H9 (cell line): Measurements from ENCODE around the gene TAF4. TPM values are rescaled to one million over a fixed set of nuclear protein-coding genes. Genes with fewer than 3 reads are reported as not detected.
A peak's percentile ranks its signal among the peaks of the same experiment; 100 is the strongest.

Experiments used
- DNase-seq: peaks from one replicate; pipeline ENCODE4 v3.0.0-alpha.2; 2017
- H2AFZ ChIP-seq: one replicate; pipeline ENCODE4 v1.6.1; 2013; ENCODE audit warnings: mild to moderate bottlenecking, low read length, control low read depth, moderate library complexity
- H2AK5ac ChIP-seq: 2 replicates; pipeline ENCODE4 v1.6.1; 2013; ENCODE audit warnings: low read length, control low read depth, mixed read lengths; ENCODE audit not compliant: insufficient read length
- H2BK120ac ChIP-seq: one replicate; pipeline ENCODE4 v1.6.1; 2013; ENCODE audit warnings: low read depth, mild to moderate bottlenecking, low read length, control low read depth, inconsistent platforms; ENCODE audit not compliant: poor library complexity, severe bottlenecking
- H2BK12ac ChIP-seq: 2 replicates; pipeline ENCODE4 v1.6.1; 2013; ENCODE audit warnings: low read length, control low read depth, mixed read lengths, low read depth; ENCODE audit not compliant: insufficient read length
- H2BK15ac ChIP-seq: 2 replicates; pipeline ENCODE4 v1.6.1; 2013; ENCODE audit warnings: low read depth, low read length, control low read depth
- H2BK20ac ChIP-seq: one replicate; pipeline ENCODE4 v1.6.1; 2013; ENCODE audit warnings: low read depth, mild to moderate bottlenecking, low read length, control low read depth, inconsistent platforms; ENCODE audit not compliant: poor library complexity, severe bottlenecking
- H2BK5ac ChIP-seq: 2 replicates; pipeline ENCODE4 v1.6.1; 2013; ENCODE audit warnings: low read length, control low read depth, mixed read lengths; ENCODE audit not compliant: insufficient read length
- H3K14ac ChIP-seq: 2 replicates; pipeline ENCODE4 v1.6.1; 2013; ENCODE audit warnings: low read length, control low read depth; ENCODE audit not compliant: insufficient read depth
- H3K18ac ChIP-seq: 2 replicates; pipeline ENCODE4 v1.6.1; 2013; ENCODE audit warnings: low read depth, mild to moderate bottlenecking, mixed read lengths, low read length, control low read depth; ENCODE audit not compliant: insufficient read length
- H3K23ac ChIP-seq: 2 replicates; pipeline ENCODE4 v1.6.1; 2013; ENCODE audit warnings: low read length, control low read depth, mixed read lengths, low read depth; ENCODE audit not compliant: insufficient read length
- H3K23me2 ChIP-seq: 2 replicates; pipeline ENCODE4 v1.6.1; 2013; ENCODE audit warnings: low read depth, mild to moderate bottlenecking, mixed read lengths, low read length, control low read depth; ENCODE audit not compliant: insufficient read length, poor library complexity, severe bottlenecking
- H3K27ac ChIP-seq: 2 replicates; pipeline ENCODE4 v1.5.1; 2013; ENCODE audit warnings: low read length, control low read depth, mixed read lengths, low read depth; ENCODE audit not compliant: insufficient read length
- H3K27me3 ChIP-seq: 2 replicates; pipeline ENCODE4 v1.6.1; 2013; ENCODE audit warnings: low read length, control low read depth, inconsistent platforms; ENCODE audit not compliant: insufficient read depth
- H3K4ac ChIP-seq: 2 replicates; pipeline ENCODE4 v1.6.1; 2013; ENCODE audit warnings: low read depth, mild to moderate bottlenecking, control low read depth, inconsistent platforms, low read length, moderate library complexity
- H3K4me1 ChIP-seq: 2 replicates; pipeline ENCODE4 v1.6.1; 2013; ENCODE audit warnings: low read length, control low read depth, inconsistent platforms; ENCODE audit not compliant: insufficient read depth
- H3K4me2 ChIP-seq: 2 replicates; pipeline ENCODE4 v1.6.1; 2013; ENCODE audit warnings: low read length, control low read depth, mixed read lengths; ENCODE audit not compliant: insufficient read length, insufficient read depth
- H3K56ac ChIP-seq: 2 replicates; pipeline ENCODE4 v1.6.1; 2013; ENCODE audit warnings: low read depth, mild to moderate bottlenecking, mixed read lengths, low read length, control low read depth; ENCODE audit not compliant: insufficient read length
- H3K79me1 ChIP-seq: 2 replicates; pipeline ENCODE4 v1.6.1; 2013; ENCODE audit warnings: low read depth, mild to moderate bottlenecking, moderate library complexity, low read length, control low read depth, inconsistent platforms; ENCODE audit not compliant: insufficient read depth, poor library complexity, severe bottlenecking
- H3K79me2 ChIP-seq: 2 replicates; pipeline ENCODE4 v1.6.1; 2013; ENCODE audit warnings: low read length, control low read depth, inconsistent platforms; ENCODE audit not compliant: insufficient read depth
- H3K9ac ChIP-seq: 2 replicates; pipeline ENCODE4 v1.6.1; 2013; ENCODE audit warnings: low read length, control low read depth, mixed read lengths; ENCODE audit not compliant: insufficient read length; ENCODE audit errors: extremely low read depth
- H3K9me3 ChIP-seq: one replicate; pipeline ENCODE4 v1.6.1; 2013; ENCODE audit warnings: low read depth, low read length, inconsistent platforms; ENCODE audit not compliant: control insufficient read depth
- H3T11ph ChIP-seq: one replicate; pipeline ENCODE4 v1.6.1; 2013; ENCODE audit warnings: mild to moderate bottlenecking, low read length, control low read depth, inconsistent platforms
- H4K20me1 ChIP-seq: one replicate; pipeline ENCODE4 v1.6.1; 2013; ENCODE audit not compliant: control insufficient read depth, insufficient read length, insufficient read depth
- H4K5ac ChIP-seq: 2 replicates; pipeline ENCODE4 v1.6.1; 2013; ENCODE audit warnings: low read depth, mild to moderate bottlenecking, mixed read lengths, low read length, control low read depth; ENCODE audit not compliant: insufficient read length
- H4K8ac ChIP-seq: replicated peaks from 2 replicates; pipeline ENCODE4 v1.6.1; 2013; ENCODE audit warnings: low read length, control low read depth, mixed read lengths, low read depth; ENCODE audit not compliant: insufficient read length
- H4K91ac ChIP-seq: 2 replicates; pipeline ENCODE4 v1.6.1; 2013; ENCODE audit warnings: low read depth, mild to moderate bottlenecking, moderate library complexity, mixed read lengths, low read length, control low read depth; ENCODE audit not compliant: insufficient read length
- H3K27ac Mint-ChIP-seq, 3 experiments: 2 replicates in 2 of 3; 3 replicates in 1 of 3; pipeline ENCODE4 v1.8.0; 2020 to 2021; ENCODE audit warnings: mixed read lengths in 3 of 3, mild to moderate bottlenecking in 1 of 3, moderate library complexity in 1 of 3
- H3K27me3 Mint-ChIP-seq: 2 replicates; pipeline ENCODE4 v1.8.0; 2021; ENCODE audit warnings: low read depth, mild to moderate bottlenecking, moderate library complexity, mixed read lengths
- H3K36me3 Mint-ChIP-seq, 3 experiments: 2 replicates in 2 of 3; 3 replicates in 1 of 3; pipeline ENCODE4 v1.8.0; 2020 to 2021; ENCODE audit warnings: low read depth in 3 of 3, mixed read lengths in 3 of 3; ENCODE audit not compliant: insufficient read depth in 1 of 3
- H3K4me1 Mint-ChIP-seq, 2 experiments: 2 replicates each; pipeline ENCODE4 v1.8.0; 2020; ENCODE audit warnings: mixed read lengths in 2 of 2
- H3K4me3 Mint-ChIP-seq, 2 experiments: 2 replicates in 1 of 2; 3 replicates in 1 of 2; pipeline ENCODE4 v1.8.0; 2020 to 2021; ENCODE audit warnings: mild to moderate bottlenecking in 2 of 2, mixed read lengths in 2 of 2, moderate library complexity in 1 of 2
- H3K9me3 Mint-ChIP-seq, 2 experiments: 2 replicates in 1 of 2; 3 replicates in 1 of 2; pipeline ENCODE4 v1.8.0; 2020; ENCODE audit warnings: mild to moderate bottlenecking in 2 of 2, mixed read lengths in 2 of 2, moderate library complexity in 1 of 2
- CTCF ChIP-seq: fragments of 200-600 bp; sonication (generic); conservative IDR thresholded peaks from 3 replicates; pipeline ENCODE4 v1.8.0; 2021; ENCODE audit warnings: antibody characterized with exemption, mild to moderate bottlenecking
- WGBS: extraction: QIAGEN DNeasy Blood & Tissue Kit; methylation state at CpG from one replicate; pipeline ENCODE4 v1.1.7; 2013; ENCODE audit warnings: missing lambda C conversion rate, low lambda C conversion rate, mixed read lengths; ENCODE audit not compliant: insufficient read length; ENCODE audit errors: extremely low coverage; 5-methylcytosine and 5-hydroxymethylcytosine counted together
- total RNA-seq: library from RNA; stranded (reverse); gene quantifications from 2 replicates; pipeline ENCODE4 v1.2.1, GENCODE V29; 2021

The TAF4 gene
- total RNA-seq, 1 experiment from 2014 or later, result 30.8 TPM

DNA sequence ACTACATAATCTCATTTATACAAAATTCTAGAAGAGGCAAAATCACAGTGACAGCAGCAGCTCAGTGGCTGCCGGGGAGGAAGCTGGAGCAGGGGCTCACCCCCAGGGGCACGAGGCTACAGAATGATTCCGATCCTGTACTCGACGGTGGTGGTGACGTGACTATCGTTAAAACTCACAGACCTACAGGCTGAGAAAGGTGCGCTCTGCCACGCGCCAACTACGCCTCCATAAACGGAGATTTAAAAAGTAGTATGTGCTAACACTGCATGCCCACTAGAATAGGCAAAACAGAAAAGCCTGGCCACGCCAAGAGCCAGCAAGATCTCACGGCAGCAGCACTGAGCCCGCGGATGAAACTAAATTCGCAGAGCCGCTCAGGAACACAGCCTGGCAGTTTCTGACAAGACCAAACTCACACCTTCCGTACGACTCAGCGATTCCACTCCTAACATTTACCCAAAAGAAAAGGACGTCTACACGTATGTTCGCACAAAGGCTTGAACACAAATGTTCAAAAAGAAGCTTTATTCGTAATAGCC, 25.2 kb downstream of the TAF4 start:
- no peak for DNase-seq
- H2BK12ac ChIP-seq, result no peak overlapping the region
- peaks cover 2% of the 10 kb centered on the region for H4K20me1 ChIP-seq
- no peak overlapping the region for H3K9ac ChIP-seq
- no peak for TF ChIP-seq CTCF
- H4K8ac ChIP-seq, result no peak overlapping the region
- peaks cover 4% of the 10 kb centered on the region for H3K79me1 ChIP-seq
- H3K4ac ChIP-seq, result no peak overlapping the region
- WGBS, result no CpG with 5 or more reads among the region's 25 CpGs
- H3T11ph ChIP-seq, result no peak overlapping the region
- H3K9me3 ChIP-seq, result no peaks in the 10 kb centered on the region
- H3K27ac Mint-ChIP-seq, result peak overlapping the region in 1 of 3 experiments; percentile 33; a peak in 2 of 7 replicates
- peaks cover 33% of the 10 kb centered on the region; the same call in 1 of the 2 replicates for H3K79me2 ChIP-seq
- no peak overlapping the region for H2BK5ac ChIP-seq
- no peak overlapping the region for H3K23ac ChIP-seq
- no peak overlapping the region for H3K4me3 Mint-ChIP-seq
- no peak overlapping the region for H2AK5ac ChIP-seq
- H3K4me1 Mint-ChIP-seq, result peaks cover 53 to 55% of the 10 kb centered on the region in 2 experiments
- no peaks in the 10 kb centered on the region; the same call in 1 of the 2 replicates for H3K27me3 Mint-ChIP-seq
- no peaks in the 10 kb centered on the region for H3K23me2 ChIP-seq
- H3K14ac ChIP-seq, result 0 out of 2 replicates have a peak overlapping the region, but pooled peaks have one; percentile 21
- H2BK20ac ChIP-seq, result no peak overlapping the region
- H3K18ac ChIP-seq, result no peak overlapping the region
- H3K9me3 Mint-ChIP-seq, result peaks cover 5 to 8% of the 10 kb centered on the region in 2 experiments; a peak in 4 of 5 replicates
- H3K27ac ChIP-seq, result no peak overlapping the region
- H3K4me1 ChIP-seq, result 0 out of 2 replicates have a peak, but pooled peaks cover 2% of the 10 kb centered on the region
- no peak overlapping the region for H2AFZ ChIP-seq
- H2BK120ac ChIP-seq, result no peak overlapping the region
- no peak overlapping the region for H3K4me2 ChIP-seq
- no peaks in the 10 kb centered on the region for H3K27me3 ChIP-seq
- no peak overlapping the region for H2BK15ac ChIP-seq
- H3K56ac ChIP-seq, result no peak overlapping the region
- no peak overlapping the region for H4K5ac ChIP-seq
- H3K36me3 Mint-ChIP-seq, result peaks cover 6 to 16% (median 13%) of the 10 kb centered on the region in 3 experiments
- no peak overlapping the region for H4K91ac ChIP-seq
